Kidney (tissue), 14 donors: ENCODE data around the gene SIT1. TPM values are rescaled to one million over a fixed set of nuclear protein-coding genes. Genes with fewer than 3 reads are reported as not detected.

ENCODE experiments used
- DNase-seq, 5 donors: peaks; one replicate each; pipeline ENCODE4 v3.0.0-alpha.2; 2013 to 2020
- FAIRE-seq: peaks from 2 replicates; lab custom pipeline; 2012; peaks lifted over from hg19 to GRCh38; lab: Jason Lieb, UNC
- H3K27ac ChIP-seq, 2 donors: one replicate each; pipeline ENCODE4 v1.7.0; 2013; ENCODE audit warnings: low read depth in 2 of 2, low read length in 2 of 2, inconsistent platforms in 1 of 2
- H3K27me3 ChIP-seq: one replicate; pipeline ENCODE4 v1.7.1; 2013; ENCODE audit warnings: low read length, inconsistent platforms; ENCODE audit not compliant: control insufficient read depth, insufficient read depth
- H3K36me3 ChIP-seq, 3 donors: one replicate each; pipeline versions ENCODE4 v1.7.0 to v1.7.1; 2013; ENCODE audit warnings: low read length in 3 of 3, control low read depth in 1 of 3, inconsistent platforms in 1 of 3; ENCODE audit not compliant: insufficient read depth in 3 of 3, control insufficient read depth in 2 of 3
- H3K4me1 ChIP-seq, 3 donors: one replicate each; pipeline versions ENCODE4 v1.7.0 to v1.7.1; 2013; ENCODE audit warnings: low read length in 3 of 3, inconsistent platforms in 1 of 3, low read depth in 1 of 3; ENCODE audit not compliant: control insufficient read depth in 2 of 3, insufficient read depth in 2 of 3
- H3K4me3 ChIP-seq, 3 donors: one replicate each; pipeline versions ENCODE4 v1.7.0 to v1.8.1; 2013; ENCODE audit warnings: low read length in 3 of 3, control low read depth in 1 of 3, inconsistent platforms in 1 of 3
- H3K9ac ChIP-seq, 3 donors: one replicate each; pipeline versions ENCODE4 v1.7.0 to v1.7.1; 2013; ENCODE audit warnings: low read length in 3 of 3, control low read depth in 1 of 3, inconsistent platforms in 1 of 3
- H3K9me3 ChIP-seq, 3 donors: one replicate each; pipeline versions ENCODE4 v1.7.0 to v1.7.1; 2013; ENCODE audit warnings: low read length in 3 of 3, control low read depth in 1 of 3, inconsistent platforms in 1 of 3; ENCODE audit not compliant: control insufficient read depth in 2 of 3, insufficient read depth in 1 of 3
- intact Hi-C: fragments of 100-400 bp; cut with DNase I; formaldehyde crosslinking; loops from one replicate; pipeline ENCODE4 v1.11.1; 2022
- polyA plus RNA-seq: library from polyadenylated mRNA; stranded (reverse); fragments of 350-450 nt; fragmentation: Illumina TruSeq; extraction: RNeasy Lipid Tissue Mini Kit (QIAGEN cat#74804); gene quantifications from one replicate; pipeline ENCODE4 v1.2.3, GENCODE V29; 2014; ENCODE audit warnings: low read depth, low replicate concordance; ENCODE audit not compliant: insufficient read depth
- total RNA-seq: library from RNA; stranded (reverse); fragmentation: NEBNext Ultra II Directional; extraction: Animal tissue kit (Norgen Biotek cat#: 25700); gene quantifications from one replicate; pipeline ENCODE4 v1.2.1, GENCODE V29; 2021
- TF ChIP-seq, protein P1 (sequence below): IDR thresholded peaks from 3 replicates; pipeline ENCODE4 v1.5.1; 2012; ENCODE audit warnings: mild to moderate bottlenecking, moderate library complexity, borderline replicate concordance; ENCODE audit not compliant: insufficient read depth; ENCODE audit errors: extremely low read depth
- donor health status: control.
- donor health status: control.
- donor health status: control.
- donor health status: control.
- donor health status: control.
- donor health status: DM: yes; HTN: yes; CAD: no.
- donor health status: Normal renal cell carcinoma (clear cell type).

The SIT1 gene
- total and polyA plus RNA-seq, 2 donors from 2014 or later = 0.32 to 3.1 TPM

DNA sequence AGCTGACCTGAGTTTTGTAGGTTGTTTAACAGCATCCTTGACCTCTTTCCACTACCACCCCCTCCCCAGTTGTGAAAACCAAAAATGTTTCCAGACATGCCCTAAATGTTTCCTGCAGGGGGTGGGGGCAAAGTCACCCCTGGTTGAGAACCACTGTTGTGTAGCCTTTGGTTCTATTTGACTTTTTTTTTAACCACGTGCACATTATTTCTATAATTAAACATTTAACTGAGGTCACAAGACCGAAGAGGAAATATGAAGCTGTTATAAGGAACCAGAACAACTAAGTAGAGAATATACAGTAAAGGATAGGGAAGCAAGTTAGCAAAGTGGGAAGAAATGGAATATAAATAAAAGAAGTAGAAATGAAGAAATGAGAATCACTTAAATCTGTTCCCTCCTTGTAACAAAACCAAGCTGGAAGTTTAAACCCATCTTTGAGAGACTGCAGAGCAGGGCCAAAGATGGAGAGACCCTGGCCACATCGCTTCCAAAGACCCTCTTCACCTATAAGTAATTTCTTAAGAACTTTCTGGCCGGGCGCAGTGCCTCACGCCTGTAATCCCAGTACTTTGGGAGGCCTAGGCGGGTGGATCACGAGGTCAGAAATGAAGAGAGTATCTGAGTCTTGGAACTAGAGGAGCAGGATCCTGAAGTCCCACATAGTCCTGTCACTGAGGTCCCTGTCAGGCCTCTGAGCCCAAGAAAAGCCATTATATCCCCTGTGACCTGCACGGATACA lies 14.4 kb downstream of the SIT1 start:
- FAIRE-seq (no peak), DNase-seq (no peak)
- TF ChIP-seq, protein P1, sequence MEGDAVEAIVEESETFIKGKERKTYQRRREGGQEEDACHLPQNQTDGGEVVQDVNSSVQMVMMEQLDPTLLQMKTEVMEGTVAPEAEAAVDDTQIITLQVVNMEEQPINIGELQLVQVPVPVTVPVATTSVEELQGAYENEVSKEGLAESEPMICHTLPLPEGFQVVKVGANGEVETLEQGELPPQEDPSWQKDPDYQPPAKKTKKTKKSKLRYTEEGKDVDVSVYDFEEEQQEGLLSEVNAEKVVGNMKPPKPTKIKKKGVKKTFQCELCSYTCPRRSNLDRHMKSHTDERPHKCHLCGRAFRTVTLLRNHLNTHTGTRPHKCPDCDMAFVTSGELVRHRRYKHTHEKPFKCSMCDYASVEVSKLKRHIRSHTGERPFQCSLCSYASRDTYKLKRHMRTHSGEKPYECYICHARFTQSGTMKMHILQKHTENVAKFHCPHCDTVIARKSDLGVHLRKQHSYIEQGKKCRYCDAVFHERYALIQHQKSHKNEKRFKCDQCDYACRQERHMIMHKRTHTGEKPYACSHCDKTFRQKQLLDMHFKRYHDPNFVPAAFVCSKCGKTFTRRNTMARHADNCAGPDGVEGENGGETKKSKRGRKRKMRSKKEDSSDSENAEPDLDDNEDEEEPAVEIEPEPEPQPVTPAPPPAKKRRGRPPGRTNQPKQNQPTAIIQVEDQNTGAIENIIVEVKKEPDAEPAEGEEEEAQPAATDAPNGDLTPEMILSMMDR = no peak
- no peaks in the 10 kb centered on the region for H3K27me3 ChIP-seq
- H3K36me3 ChIP-seq = no peaks in the 10 kb centered on the region
- intact Hi-C loops = no loop called here
- H3K27ac ChIP-seq = no peak overlapping the region
- H3K9ac ChIP-seq = no peak overlapping the region
- no peaks in the 10 kb centered on the region for H3K9me3 ChIP-seq
- no peak overlapping the region for H3K4me3 ChIP-seq
- peaks cover 0 to 8% (median 0%) of the 10 kb centered on the region in 3 donors for H3K4me1 ChIP-seq

DNA sequence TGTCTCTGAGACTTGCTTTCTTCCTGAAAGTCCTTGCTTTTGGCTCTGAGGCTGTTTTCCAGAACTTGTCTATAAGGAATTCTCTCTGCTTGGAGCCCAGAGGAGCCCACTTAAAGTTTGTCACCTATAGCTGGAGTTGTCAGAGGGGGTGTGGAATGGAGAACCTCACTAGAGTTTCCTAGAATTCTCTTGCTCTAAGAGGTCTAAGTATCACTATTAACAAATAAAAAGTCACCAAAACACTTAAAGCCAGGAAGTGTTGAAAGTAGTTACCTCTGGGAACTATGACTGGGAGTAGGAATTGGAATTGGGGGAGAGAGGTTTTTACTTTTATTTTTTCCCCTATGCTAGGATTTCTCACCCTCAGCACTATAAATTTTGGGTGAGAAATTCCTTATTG lies 15.0 kb downstream of the SIT1 start:
- DNase-seq = no peak
- intact Hi-C loops = no loop called here
- Histone ChIP-seq H3K9ac (no peak overlapping the region), H3K4me3 (no peak overlapping the region), H3K27ac (no peak overlapping the region), H3K4me1 (peaks cover 0 to 8% (median 0%) of the 10 kb centered on the region in 3 donors), H3K36me3 (no peaks in the 10 kb centered on the region), H3K9me3 (no peaks in the 10 kb centered on the region), H3K27me3 (no peaks in the 10 kb centered on the region)
- FAIRE-seq = no peak
- TF ChIP-seq, protein P1 = no peak

DNA sequence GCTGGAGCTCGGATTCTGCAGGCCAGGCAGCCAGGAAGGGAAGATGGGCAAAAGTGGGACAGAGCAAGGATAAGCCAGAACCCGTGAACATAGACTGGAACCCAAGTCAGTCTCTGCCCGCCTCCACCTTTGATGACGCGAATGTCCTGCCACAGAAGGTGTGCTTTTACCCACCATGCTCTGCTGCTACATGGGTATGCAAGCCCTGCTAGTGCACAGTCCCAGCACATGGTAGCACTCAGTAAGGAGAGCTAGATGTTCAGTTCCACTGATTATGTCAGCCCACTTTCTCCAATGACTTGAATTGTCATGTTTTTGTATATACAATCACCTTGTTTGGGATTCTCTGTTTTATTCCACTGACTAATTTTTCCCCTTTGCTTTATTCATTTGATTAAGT lies 21.1 kb downstream of the SIT1 start:
- FAIRE-seq (no peak), DNase-seq (no peak)
- Histone ChIP-seq H3K27me3 (no peaks in the 10 kb centered on the region), H3K4me3 (no peak overlapping the region), H3K36me3 (no peaks in the 10 kb centered on the region), H3K9ac (no peak overlapping the region), H3K27ac (no peak overlapping the region), H3K4me1 (no peaks in the 10 kb centered on the region), H3K9me3 (no peaks in the 10 kb centered on the region)
- TF ChIP-seq, protein P1 = no peak
- intact Hi-C loops = no loop called here
